Mucosa of descending colon (tissue), 3 donors: Measurements from ENCODE around the gene PRDM16. TPM values are rescaled to one million over a fixed set of nuclear protein-coding genes. Genes with fewer than 3 reads are reported as not detected.

ENCODE experiments used
- ATAC-seq: fragments of 200-7000 bp; cut with Tn5 transposase; one replicate; pipeline ENCODE4 v1.9.1; 2020; ENCODE audit warnings: mild to moderate bottlenecking, moderate library complexity
- DNase-seq, 3 donors: peaks; one replicate each; pipeline ENCODE4 v3.0.0-alpha.2; 2020
- H3K36me3 ChIP-seq: fragments of 200-600 bp; one replicate; pipeline ENCODE4 v1.8.0; 2021; ENCODE audit warnings: low read depth, mild to moderate bottlenecking
- H3K4me1 ChIP-seq: fragments of 200-600 bp; one replicate; pipeline ENCODE4 v1.8.0; 2021; ENCODE audit warnings: low read depth, mild to moderate bottlenecking
- H3K4me3 ChIP-seq: fragments of 200-600 bp; one replicate; pipeline ENCODE4 v1.8.0; 2021; ENCODE audit warnings: mild to moderate bottlenecking
- H3K9me3 ChIP-seq: fragments of 200-600 bp; one replicate; pipeline ENCODE4 v1.8.0; 2021; ENCODE audit warnings: mild to moderate bottlenecking
- intact Hi-C, 2 donors: fragments of 100-400 bp; cut with DNase I in 1 of 2; cut with micrococcal nuclease in 1 of 2; formaldehyde crosslinking; loops; one replicate each; pipeline versions ENCODE4 v1.11.0 to v1.11.1; 2022; cut with DNase I, micrococcal nuclease
- total RNA-seq, 3 donors: library from RNA; stranded (reverse); fragmentation: NEBNext Ultra II Directional in 2 of 3; extraction: Animal tissue kit (Norgen Biotek cat#: 25700) in 2 of 3; gene quantifications; one replicate each; pipeline versions ENCODE4 v1.2.1 to v1.2.4, GENCODE V29; 2021 to 2023
- TF ChIP-seq, protein P1 (sequence below): fragments of 200-600 bp; IDR thresholded peaks from one replicate; pipeline ENCODE4 v1.8.0; 2022; ENCODE audit warnings: antibody characterized with exemption, mild to moderate bottlenecking
- donor health status: DM: no; HTN: no; CAD: no; lungs with moderate emphysema.
- donor health status: DM: no; HTN: no; CAD: no.
- donor health status: DM: no; HTN: yes; CAD: no.

Gene PRDM16
- total RNA-seq, 3 donors from 2014 or later: 1.6 to 2.5 (median 2.4) TPM

DNA sequence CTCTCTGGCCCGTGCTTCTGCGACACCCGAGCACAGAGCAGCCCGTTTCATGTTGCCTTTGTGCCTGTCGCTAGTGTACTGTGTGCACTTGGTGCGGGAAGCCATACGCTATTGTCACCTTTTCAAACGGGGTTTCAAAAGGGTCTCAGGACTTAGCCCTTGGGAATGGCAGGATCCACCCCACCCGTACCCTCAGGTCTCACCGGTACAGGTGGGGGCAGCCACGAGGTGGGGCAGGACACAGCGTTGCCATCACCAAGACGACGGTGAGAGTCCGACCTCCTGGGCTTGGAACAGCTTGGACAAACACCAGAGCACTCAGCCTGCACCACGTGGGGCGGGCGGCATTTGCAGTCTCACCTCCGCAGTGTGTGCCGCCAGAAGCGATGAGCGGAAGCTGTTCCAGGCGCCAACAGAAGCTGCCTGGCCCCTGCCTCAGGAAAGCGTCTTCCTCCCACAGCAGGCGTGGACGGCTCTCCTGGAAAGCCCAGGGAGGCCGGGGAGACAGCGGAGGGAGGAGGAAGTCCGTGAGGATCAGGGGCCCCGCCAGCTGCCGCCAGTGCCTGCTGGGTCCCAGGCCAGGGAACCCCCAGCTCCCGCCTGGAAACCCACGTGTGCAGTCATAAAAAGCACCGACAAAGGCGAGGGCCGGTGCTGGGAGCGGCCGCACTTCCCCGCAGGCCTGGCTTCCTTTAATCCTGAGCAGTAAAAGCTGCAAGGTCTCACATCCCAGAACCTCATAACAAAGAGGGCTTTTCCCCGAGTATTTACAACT is 254.2 kb downstream of the PRDM16 start:
- DNase-seq (peak; percentile 68 to 78 (median 75)), ATAC-seq (peak; percentile 66)
- Histone ChIP-seq H3K4me1 (peaks cover 11% of the 10 kb centered on the region), H3K36me3 (no peaks in the 10 kb centered on the region), H3K9me3 (no peaks in the 10 kb centered on the region), H3K4me3 (no peak overlapping the region)
- TF ChIP-seq, protein P1, sequence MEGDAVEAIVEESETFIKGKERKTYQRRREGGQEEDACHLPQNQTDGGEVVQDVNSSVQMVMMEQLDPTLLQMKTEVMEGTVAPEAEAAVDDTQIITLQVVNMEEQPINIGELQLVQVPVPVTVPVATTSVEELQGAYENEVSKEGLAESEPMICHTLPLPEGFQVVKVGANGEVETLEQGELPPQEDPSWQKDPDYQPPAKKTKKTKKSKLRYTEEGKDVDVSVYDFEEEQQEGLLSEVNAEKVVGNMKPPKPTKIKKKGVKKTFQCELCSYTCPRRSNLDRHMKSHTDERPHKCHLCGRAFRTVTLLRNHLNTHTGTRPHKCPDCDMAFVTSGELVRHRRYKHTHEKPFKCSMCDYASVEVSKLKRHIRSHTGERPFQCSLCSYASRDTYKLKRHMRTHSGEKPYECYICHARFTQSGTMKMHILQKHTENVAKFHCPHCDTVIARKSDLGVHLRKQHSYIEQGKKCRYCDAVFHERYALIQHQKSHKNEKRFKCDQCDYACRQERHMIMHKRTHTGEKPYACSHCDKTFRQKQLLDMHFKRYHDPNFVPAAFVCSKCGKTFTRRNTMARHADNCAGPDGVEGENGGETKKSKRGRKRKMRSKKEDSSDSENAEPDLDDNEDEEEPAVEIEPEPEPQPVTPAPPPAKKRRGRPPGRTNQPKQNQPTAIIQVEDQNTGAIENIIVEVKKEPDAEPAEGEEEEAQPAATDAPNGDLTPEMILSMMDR: no peak
- intact Hi-C loops: no loop called here

DNA sequence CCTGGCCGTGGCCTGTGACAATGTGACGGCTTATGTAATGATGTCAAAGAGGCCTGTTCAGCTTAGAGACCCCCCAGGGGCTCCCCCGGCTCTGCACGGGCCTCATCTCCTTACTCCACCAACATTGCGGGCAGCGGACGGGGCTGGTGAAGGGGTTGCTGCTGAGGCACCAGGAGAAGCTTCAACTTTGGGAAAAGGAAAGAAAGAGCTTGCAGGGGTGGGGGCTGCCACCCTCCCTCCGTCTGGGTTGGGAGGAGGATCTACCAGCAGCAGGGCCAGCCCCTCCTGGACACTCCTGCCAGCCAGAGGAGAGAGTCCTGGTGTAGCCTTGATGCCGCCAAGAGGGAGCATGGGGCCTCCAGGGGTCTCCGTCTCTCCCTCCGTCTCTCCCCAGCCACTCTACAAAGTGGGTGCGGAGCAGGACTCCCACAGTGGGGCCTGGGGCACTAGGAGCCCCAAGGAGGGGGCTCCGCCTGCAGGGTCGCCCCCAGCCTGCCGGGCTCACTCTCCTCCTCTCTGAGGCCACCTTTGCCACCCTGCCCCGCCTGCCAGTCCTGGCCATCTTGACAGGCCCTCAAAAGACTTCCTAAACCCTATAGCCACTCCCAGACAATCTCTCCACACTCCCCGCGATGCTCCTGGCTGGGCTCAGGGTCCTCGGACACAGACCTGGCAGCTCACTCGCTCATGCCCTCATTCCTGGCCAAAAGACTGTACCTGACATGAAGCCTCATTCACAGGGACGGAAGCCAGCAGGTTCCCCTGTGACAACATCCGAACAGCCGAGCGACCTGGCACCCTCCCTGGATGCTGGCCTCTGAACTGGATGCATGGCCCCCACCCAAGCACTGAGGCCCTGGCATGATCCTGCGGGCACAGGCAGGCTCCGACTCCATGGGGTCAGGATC is 255.0 kb downstream of the PRDM16 start:
- H3K4me1 ChIP-seq: peaks cover 11% of the 10 kb centered on the region
- H3K4me3 ChIP-seq: no peak overlapping the region
- intact Hi-C loops: no loop called here
- H3K9me3 ChIP-seq: no peaks in the 10 kb centered on the region
- no peaks in the 10 kb centered on the region for H3K36me3 ChIP-seq
- TF ChIP-seq, protein P1: no peak
- DNase-seq (no peak), ATAC-seq (no peak)

DNA sequence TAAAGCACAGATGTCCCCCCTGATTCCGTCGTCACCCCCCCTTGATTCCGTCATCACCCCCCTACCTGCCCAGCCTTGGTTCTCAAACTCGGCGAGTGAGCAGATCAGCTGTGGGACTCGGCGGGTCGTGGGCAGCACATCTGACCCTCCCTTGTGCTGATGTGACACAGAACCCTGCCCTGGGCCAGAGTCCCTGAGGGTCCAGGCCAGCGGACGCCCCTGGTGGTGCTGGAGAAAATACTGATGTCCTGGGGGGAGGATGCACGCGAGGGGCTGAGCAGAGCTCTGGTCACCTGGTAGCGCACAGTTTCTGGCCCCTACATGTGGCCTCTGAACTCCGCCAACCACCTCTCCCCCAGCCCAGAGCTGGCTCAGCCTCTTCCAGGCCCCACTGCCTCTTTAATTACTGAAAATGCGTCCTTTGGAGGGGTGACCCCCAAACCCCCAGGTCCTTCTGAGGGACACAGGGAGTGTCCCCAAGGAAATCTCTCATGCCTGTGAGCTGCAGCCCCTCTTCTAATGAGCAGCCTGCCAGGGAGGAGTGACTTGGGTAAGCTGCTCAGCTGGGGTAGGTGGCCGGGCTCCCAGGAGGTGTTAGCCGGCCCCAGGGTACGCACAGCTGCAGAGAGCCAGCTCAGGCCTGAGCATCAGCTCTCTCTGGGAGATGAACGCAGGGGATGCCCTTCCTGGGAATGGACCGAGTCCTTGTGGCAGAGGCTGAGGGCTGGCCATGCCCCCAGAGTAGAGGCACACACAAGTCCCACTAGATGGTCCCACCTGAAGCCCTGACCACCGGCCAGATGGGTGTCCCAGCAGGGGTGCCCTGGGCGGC is 255.9 kb downstream of the PRDM16 start:
- no peaks in the 10 kb centered on the region for H3K36me3 ChIP-seq
- ATAC-seq: no peak
- H3K4me1 ChIP-seq: peaks cover 11% of the 10 kb centered on the region
- no peak for DNase-seq
- H3K4me3 ChIP-seq: no peak overlapping the region
- H3K9me3 ChIP-seq: no peaks in the 10 kb centered on the region
- TF ChIP-seq, protein P1: no peak
- intact Hi-C loops: no loop called here

DNA sequence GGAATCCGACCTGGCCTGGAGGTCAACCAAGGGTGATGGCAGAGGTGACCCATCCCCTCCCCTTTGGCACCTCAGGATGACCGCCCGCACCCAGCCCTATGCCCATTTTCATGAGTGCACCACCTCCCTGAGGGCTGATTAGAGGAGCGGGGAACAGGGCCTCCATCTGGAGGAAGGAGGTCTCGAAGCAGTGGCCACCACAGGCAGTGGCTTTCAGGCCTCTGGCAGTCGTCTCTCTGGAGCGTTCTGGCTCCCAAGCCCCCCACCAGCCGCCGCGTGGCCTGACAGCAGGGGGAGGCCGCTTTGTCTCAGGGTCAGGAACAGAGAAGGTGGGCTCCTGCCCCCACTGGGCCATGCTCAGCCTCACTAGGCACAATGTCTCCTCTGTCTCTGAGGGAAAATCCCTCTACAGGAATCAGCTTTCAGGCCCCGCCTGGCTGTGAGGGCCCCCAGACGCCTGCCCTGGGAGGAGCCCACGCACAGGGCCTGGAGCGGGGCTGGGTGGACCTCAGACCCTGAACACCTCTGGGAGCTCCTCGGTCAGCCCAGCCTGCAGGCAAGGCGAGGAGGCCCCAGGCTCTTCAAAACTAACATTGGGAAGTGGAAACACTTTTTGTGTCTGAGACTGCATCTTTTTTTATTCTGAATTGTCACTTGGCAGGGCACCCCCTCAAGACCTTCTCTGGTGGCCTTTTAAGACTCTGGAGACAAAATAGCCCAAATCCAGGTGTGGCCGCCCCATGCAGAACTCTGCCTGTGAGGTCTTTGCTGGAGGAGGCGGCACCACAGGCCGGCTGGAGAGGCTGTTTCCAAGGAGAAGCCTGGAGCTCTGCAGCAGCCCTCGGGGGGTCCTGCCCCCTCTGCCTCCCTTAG is 257.7 kb downstream of the PRDM16 start:
- Histone ChIP-seq H3K36me3 (no peaks in the 10 kb centered on the region), H3K9me3 (no peaks in the 10 kb centered on the region), H3K4me1 (peaks cover 7% of the 10 kb centered on the region), H3K4me3 (no peak overlapping the region)
- intact Hi-C loops: no loop called here
- no peak for DNase-seq
- ATAC-seq: no peak
- TF ChIP-seq, protein P1: no peak

DNA sequence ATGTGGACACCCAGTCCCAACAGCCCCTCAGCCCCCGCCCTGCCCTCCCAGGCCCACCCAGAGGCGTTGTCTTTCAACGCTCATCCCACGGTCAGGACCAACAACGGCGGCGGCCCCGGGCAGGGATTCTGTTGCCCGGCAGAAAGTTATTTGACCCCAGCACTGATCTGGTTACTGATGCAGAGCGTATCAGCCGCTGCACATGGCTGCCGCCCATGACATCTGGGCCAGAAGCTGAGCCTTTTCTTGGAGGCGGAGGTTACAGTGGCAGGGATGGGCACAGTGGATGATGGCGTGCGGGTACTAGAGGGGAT is 258.3 kb downstream of the PRDM16 start:
- Histone ChIP-seq H3K9me3 (no peaks in the 10 kb centered on the region), H3K36me3 (no peaks in the 10 kb centered on the region), H3K4me1 (peaks cover 7% of the 10 kb centered on the region), H3K4me3 (no peak overlapping the region)
- intact Hi-C loops: no loop called here
- TF ChIP-seq, protein P1: no peak
- no peak for DNase-seq
- no peak for ATAC-seq
